ENCODE results near the gene PC.

The PC gene

GRCh38 chr11:66953081-66953833, 4.9 kb downstream of the PC start:
- no peak for DNase-seq (ENCODE audit: low read depth in 2 of 2)

- no peak for DNase-seq (ENCODE audit: low read depth in 2 of 2)
Observed at GRCh38 chr11:66951927-66952337, 6.3 kb downstream of the PC start.

- DNase-seq (ENCODE audit: low read depth in 2 of 2): no peak
Observed at GRCh38 chr11:66951135-66951534, 7.0 kb downstream of the PC start.

- peak in 1 of 2 donors; percentile 14 for DNase-seq (ENCODE audit: low read depth in 2 of 2)
Observed at GRCh38 chr11:66950112-66950535, 8.1 kb downstream of the PC start.

GRCh38 chr11:66938582-66939135, 19.5 kb downstream of the PC start:
- no peak for DNase-seq (ENCODE audit: low read depth in 2 of 2)

GRCh38 chr11:66937193-66937733, 20.9 kb downstream of the PC start:
- no peak for DNase-seq (ENCODE audit: low read depth in 2 of 2)

GRCh38 chr11:66936311-66936711, 21.9 kb downstream of the PC start:
- DNase-seq (ENCODE audit: low read depth in 2 of 2): no peak

- DNase-seq (ENCODE audit: low read depth in 2 of 2): no peak
Observed at GRCh38 chr11:66934950-66935779, 23.0 kb downstream of the PC start.

- DNase-seq (ENCODE audit: low read depth in 2 of 2): no peak
Observed at GRCh38 chr11:66933531-66933930, 24.7 kb downstream of the PC start.

- DNase-seq (ENCODE audit: low read depth in 2 of 2): no peak
Observed at GRCh38 chr11:66932543-66932942, 25.6 kb downstream of the PC start.

GRCh38 chr11:66929753-66930152, 28.4 kb downstream of the PC start:
- no peak for DNase-seq (ENCODE audit: low read depth in 2 of 2)

- no peak for DNase-seq (ENCODE audit: low read depth in 2 of 2)
Observed at GRCh38 chr11:66924272-66924671, 33.9 kb downstream of the PC start.

- no peak for DNase-seq (ENCODE audit: low read depth in 2 of 2)
Observed at GRCh38 chr11:66922551-66922950, 35.6 kb downstream of the PC start.

- no peak for DNase-seq (ENCODE audit: low read depth in 2 of 2)
Observed at GRCh38 chr11:66920978-66921784, 37.0 kb downstream of the PC start.

- no peak for DNase-seq (ENCODE audit: low read depth in 2 of 2)
Observed at GRCh38 chr11:66919923-66920322, 38.3 kb downstream of the PC start.

- no peak for DNase-seq (ENCODE audit: low read depth in 2 of 2)
Observed at GRCh38 chr11:66918741-66919140, 39.4 kb downstream of the PC start.

GRCh38 chr11:66915866-66916265, 42.3 kb downstream of the PC start:
- no peak for DNase-seq (ENCODE audit: low read depth in 2 of 2)

GRCh38 chr11:66915046-66915832, 42.9 kb downstream of the PC start:
- no peak for DNase-seq (ENCODE audit: low read depth in 2 of 2)

GRCh38 chr11:66914505-66914904, 43.7 kb downstream of the PC start:
- DNase-seq (ENCODE audit: low read depth in 2 of 2): no peak

- no peak for DNase-seq (ENCODE audit: low read depth in 2 of 2)
Observed at GRCh38 chr11:66912911-66913310, 45.3 kb downstream of the PC start.

- no peak for DNase-seq (ENCODE audit: low read depth in 2 of 2)
Observed at GRCh38 chr11:66912361-66912760, 45.8 kb downstream of the PC start.

All from stimulated activated CD8-positive, alpha-beta memory T cell treated with anti-CD3 and anti-CD28 coated beads, Interleukin-7, amount 100 ng/mL, for 4 hours (primary cell).